TTC549 (cell line): ENCODE results near the gene HMGN5.

Experiments used
- FAIRE-seq: peaks from 2 replicates; lab custom pipeline; 2012; peaks lifted over from hg19 to GRCh38; lab: Jason Lieb, UNC

The HMGN5 gene

DNA sequence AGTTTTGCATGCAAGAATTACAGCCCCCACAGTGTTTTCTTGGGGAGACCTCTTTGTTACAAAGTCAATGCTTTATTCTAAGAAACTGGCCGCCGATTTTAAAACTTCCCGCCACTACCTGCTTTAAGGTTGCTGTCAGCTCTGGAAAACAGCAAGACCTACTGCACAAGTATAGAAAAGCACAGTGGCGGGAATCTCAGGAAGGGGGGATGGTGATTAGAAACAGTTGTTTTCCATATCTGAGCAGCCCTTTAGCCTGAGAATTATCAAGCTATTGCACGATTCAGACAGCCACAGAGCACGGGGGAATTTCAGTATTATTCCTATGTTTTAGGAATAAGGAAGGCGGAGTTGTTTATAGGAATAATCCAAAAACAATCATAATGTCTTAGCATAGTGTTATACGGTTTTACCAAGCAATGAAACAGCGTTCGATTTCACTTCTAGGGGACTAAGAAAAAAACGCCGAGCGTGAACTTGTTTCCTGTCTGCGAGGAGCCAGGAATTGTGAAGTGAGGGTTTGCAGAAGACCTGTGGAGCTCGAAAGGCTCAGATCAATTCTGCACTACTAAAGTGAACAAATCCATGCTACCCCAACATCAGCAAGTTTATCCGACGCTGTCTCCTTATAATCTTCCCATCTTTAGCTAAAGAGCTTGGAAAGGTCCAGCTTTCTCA lies 81.3 kb downstream of the HMGN5 start:
- no peak for FAIRE-seq

DNA sequence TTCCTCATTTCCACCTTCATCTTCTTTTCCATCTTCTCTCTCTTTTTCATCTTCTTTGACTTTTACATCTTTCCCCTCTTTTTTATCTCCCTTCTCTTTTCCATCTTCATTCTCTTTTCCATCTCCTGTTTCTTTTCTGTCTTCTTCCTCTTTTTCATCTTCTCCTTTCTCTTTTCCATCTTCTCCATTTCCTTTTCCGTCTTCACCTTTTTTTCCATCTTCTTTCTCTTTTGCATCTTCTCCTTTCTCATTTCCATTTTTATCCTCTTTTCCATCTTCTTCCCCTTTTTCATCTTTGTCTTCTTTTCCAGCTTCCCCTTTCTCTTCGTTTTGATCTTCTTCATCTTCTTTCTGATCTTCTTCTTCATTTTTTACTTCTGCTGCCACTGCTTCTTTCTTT lies 87.0 kb downstream of the HMGN5 start:
- no peak for FAIRE-seq

DNA sequence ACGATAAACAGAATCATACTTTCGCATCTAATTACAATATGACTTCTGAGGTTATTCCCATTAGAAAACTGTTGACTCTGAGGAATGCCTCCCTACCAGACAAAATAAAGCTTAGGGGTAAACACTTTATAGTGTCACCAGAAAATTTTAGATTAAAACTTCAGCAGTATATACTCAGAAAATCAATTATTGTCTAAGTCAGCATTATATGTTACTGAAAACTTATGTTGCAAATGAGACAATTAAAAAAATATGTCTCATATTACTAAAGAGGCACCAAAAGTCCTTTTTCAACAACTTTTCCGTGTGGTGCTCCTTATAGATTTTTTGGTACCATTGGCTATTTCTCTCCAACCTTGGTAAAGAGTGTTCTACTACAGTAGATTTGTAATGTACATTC lies 91.4 kb downstream of the HMGN5 start:
- no peak for FAIRE-seq

DNA sequence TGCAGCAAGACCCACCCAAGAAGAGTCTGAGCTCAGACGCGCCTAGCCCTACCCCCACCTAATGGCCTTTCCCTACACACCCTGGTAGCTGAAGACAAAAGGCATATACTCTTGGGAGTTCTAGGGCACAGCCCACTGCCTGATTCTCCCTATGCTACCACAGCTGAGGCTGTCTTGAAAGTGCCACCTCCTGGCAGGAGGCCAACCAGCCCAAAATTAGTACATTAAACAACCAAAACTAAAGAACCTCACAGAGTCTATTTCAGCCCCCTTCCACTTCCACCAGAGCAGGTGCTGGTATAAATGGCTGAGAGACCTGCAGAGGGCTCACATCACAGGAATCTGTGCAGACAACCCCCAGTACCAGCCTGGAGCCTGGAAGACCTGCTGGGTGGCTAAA lies 119.1 kb downstream of the HMGN5 start:
- FAIRE-seq: no peak
